PFSK-1 (cell line): Measurements from ENCODE around the gene CACNA1D.

Experiments
- FOXP2 ChIP-seq: optimal IDR thresholded peaks from 2 replicates; pipeline ENCODE3; 2011; ENCODE audit warnings: borderline replicate concordance, control low read depth, inconsistent platforms; ENCODE audit not compliant: insufficient read depth; ENCODE audit errors: extremely low read length, extremely low read depth
- POLR2AphosphoS5 ChIP-seq: IDR thresholded peaks from 2 replicates; pipeline ENCODE4 v1.6.1; 2012; ENCODE audit warnings: low read depth, mild to moderate bottlenecking, control low read depth, low read length, moderate library complexity
- SIN3A ChIP-seq: IDR thresholded peaks from 2 replicates; pipeline ENCODE4 v1.6.1; 2012; ENCODE audit warnings: mild to moderate bottlenecking, low read length, moderate library complexity, borderline replicate concordance; ENCODE audit not compliant: insufficient read depth
- TAF1 ChIP-seq: IDR thresholded peaks from 2 replicates; pipeline ENCODE4 v1.6.1; 2012; ENCODE audit warnings: low read length, control low read depth, borderline replicate concordance; ENCODE audit not compliant: insufficient read depth
- TF ChIP-seq, protein P1 (sequence below), 2 experiments: IDR thresholded peaks; 2 replicates each; pipeline versions ENCODE4 v1.6.1 to v1.8.0; 2011 to 2012; ENCODE audit warnings: low read depth in 2 of 2, low read length in 2 of 2, control low read depth in 1 of 2, inconsistent platforms in 1 of 2, mild to moderate bottlenecking in 1 of 2, moderate library complexity in 1 of 2; ENCODE audit not compliant: insufficient read depth in 1 of 2

Gene CACNA1D

DNA sequence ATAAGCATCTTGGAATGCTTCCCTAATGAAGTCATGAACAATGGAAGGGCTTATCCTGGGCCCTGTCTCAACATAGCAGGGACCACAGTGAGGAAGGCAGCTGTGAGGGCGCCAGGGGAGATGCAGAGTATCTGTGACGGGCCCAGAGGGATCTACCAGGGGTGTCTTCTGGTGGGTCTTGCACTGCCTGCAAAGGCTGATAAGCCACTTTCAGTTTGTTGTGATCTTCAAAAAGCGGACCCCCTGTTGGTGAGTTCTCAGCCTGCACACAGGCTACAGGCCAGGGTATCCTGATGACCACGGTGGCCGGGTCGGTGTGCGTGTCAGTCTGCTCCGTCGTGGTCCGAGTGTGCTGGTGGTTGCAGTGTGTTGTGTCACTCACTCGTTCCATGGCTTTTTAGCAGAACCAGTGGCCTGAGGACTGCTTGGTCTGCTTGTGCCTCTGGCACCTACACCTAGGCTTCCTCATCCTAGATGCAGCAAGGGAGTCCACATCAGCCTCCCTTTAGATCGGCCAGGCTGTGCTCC lies 305.0 kb downstream of the CACNA1D start:
- TF ChIP-seq, protein P1, sequence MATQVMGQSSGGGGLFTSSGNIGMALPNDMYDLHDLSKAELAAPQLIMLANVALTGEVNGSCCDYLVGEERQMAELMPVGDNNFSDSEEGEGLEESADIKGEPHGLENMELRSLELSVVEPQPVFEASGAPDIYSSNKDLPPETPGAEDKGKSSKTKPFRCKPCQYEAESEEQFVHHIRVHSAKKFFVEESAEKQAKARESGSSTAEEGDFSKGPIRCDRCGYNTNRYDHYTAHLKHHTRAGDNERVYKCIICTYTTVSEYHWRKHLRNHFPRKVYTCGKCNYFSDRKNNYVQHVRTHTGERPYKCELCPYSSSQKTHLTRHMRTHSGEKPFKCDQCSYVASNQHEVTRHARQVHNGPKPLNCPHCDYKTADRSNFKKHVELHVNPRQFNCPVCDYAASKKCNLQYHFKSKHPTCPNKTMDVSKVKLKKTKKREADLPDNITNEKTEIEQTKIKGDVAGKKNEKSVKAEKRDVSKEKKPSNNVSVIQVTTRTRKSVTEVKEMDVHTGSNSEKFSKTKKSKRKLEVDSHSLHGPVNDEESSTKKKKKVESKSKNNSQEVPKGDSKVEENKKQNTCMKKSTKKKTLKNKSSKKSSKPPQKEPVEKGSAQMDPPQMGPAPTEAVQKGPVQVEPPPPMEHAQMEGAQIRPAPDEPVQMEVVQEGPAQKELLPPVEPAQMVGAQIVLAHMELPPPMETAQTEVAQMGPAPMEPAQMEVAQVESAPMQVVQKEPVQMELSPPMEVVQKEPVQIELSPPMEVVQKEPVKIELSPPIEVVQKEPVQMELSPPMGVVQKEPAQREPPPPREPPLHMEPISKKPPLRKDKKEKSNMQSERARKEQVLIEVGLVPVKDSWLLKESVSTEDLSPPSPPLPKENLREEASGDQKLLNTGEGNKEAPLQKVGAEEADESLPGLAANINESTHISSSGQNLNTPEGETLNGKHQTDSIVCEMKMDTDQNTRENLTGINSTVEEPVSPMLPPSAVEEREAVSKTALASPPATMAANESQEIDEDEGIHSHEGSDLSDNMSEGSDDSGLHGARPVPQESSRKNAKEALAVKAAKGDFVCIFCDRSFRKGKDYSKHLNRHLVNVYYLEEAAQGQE (IDR thresholded peaks at IDR 0.05; ENCODE audit: insufficient read depth in 1 of 2, low read depth in 2 of 2, low read length in 2 of 2), result no peak
- TF ChIP-seq POLR2AphosphoS5 (no peak), SIN3A (no peak), TAF1 (no peak), FOXP2 (no peak)

DNA sequence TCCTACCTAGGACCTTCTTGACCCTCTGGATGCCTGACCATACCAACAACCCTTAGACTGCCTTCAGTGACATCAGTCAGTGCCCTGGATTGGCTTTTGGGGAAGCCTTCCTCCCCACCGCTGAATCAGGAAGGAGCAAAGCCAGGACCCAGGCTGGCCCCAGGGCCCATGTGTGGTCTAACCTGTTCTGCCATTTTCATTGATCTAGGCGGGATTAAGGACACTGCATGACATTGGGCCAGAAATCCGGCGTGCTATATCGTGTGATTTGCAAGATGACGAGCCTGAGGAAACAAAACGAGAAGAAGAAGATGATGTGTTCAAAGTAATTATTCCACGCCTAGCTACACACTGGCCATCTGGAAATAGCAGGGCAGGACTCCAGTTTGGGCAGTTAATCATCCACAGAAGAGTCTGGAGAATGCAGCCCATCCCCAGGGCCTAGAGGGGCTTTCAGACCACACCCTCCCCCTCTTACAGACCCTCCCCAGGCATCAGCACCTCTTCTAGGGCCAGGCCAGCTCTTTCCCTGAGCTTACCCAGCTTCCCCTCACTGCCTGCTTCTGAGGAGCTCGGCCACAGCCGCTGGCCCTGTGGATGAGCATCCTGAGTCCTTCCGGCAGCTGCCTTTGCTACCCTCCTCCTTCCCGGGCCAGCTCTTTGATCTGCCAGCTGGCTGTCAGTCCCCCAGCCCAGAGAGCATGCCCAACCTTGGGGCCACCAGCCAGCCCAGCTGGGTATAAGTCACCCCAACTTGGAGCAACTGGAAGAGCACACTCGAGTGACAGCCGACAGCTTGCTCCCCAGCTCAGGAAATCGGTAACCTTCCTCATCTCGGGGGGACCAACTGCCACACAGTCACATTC lies 305.9 kb downstream of the CACNA1D start:
- no peak for TF ChIP-seq FOXP2
- no peak for TF ChIP-seq SIN3A
- TF ChIP-seq, protein P1 (IDR thresholded peaks at IDR 0.05; ENCODE audit: insufficient read depth in 1 of 2, low read depth in 2 of 2, low read length in 2 of 2), result no peak
- no peak for TF ChIP-seq TAF1
- no peak for TF ChIP-seq POLR2AphosphoS5

GRCh38 chr3:53801319-53801718 lies 306.9 kb downstream of the CACNA1D start:
- TF ChIP-seq FOXP2 (no peak), POLR2AphosphoS5 (no peak), SIN3A (no peak), TAF1 (no peak)
- TF ChIP-seq, protein P1 (IDR thresholded peaks at IDR 0.05; ENCODE audit: insufficient read depth in 1 of 2, low read depth in 2 of 2, low read length in 2 of 2), result no peak

DNA sequence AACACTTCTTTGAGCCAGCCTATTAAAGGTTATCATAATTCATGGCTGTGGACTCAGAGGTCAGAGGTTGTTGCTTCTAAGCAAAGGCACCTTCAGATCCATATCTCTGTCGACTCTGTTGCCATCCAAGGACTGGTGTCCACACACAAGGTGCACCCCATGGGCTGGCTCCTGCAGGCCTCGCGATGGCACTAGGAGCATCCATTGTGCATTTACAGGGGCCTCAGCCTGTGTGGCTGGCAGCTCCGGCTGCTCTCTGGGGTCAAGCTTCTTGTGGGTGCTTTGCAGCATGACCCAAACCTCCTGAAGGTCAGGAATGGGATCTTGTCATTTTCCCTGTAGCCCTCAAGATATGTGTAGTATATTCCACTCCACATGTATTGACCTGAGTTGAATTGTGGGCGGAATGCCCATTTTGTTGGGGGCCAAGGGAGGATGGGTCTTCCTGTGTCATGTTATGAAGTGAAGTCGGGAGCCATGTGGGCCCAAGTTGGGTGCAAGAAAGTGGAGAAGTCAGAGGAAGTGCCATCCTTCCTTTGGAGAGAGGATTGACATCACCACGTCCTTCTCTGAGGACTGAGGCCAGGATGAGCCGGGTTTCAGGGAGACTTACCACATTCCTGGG lies 308.0 kb downstream of the CACNA1D start:
- TF ChIP-seq FOXP2, result no peak
- TF ChIP-seq, protein P1 (IDR thresholded peaks at IDR 0.05; ENCODE audit: insufficient read depth in 1 of 2, low read depth in 2 of 2, low read length in 2 of 2), result no peak
- TF ChIP-seq TAF1, result no peak
- no peak for TF ChIP-seq POLR2AphosphoS5
- TF ChIP-seq SIN3A, result no peak
